DND-41 (cell line): Measurements from ENCODE around the gene MGAT5B.

Source experiments
- CTCF ChIP-seq: IDR thresholded peaks from 2 replicates; pipeline ENCODE4 v1.5.1; 2012; ENCODE audit warnings: borderline replicate concordance, low read length, moderate library complexity, mild to moderate bottlenecking; ENCODE audit not compliant: poor library complexity, severe bottlenecking; ENCODE audit errors: extremely low read depth
- EZH2 ChIP-seq: IDR thresholded peaks from 3 replicates; pipeline ENCODE4 v1.6.1; 2012; ENCODE audit warnings: borderline replicate concordance, low read depth, mild to moderate bottlenecking, moderate library complexity, low read length, inconsistent platforms; ENCODE audit not compliant: severe bottlenecking

GRCh38 chr17:76865174-76865573 lies 3.0 kb upstream of the MGAT5B start:
- no peak for TF ChIP-seq CTCF
- no peak for TF ChIP-seq EZH2
